ENCODE results near the gene HEBP1.
"Not testable (repeated sequence)": the region's sequence is repeated elsewhere in the genome, so short reads cannot be mapped to it uniquely, and the experiment has no call there.

The HEBP1 gene, protein sequence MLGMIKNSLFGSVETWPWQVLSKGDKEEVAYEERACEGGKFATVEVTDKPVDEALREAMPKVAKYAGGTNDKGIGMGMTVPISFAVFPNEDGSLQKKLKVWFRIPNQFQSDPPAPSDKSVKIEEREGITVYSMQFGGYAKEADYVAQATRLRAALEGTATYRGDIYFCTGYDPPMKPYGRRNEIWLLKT

DNA sequence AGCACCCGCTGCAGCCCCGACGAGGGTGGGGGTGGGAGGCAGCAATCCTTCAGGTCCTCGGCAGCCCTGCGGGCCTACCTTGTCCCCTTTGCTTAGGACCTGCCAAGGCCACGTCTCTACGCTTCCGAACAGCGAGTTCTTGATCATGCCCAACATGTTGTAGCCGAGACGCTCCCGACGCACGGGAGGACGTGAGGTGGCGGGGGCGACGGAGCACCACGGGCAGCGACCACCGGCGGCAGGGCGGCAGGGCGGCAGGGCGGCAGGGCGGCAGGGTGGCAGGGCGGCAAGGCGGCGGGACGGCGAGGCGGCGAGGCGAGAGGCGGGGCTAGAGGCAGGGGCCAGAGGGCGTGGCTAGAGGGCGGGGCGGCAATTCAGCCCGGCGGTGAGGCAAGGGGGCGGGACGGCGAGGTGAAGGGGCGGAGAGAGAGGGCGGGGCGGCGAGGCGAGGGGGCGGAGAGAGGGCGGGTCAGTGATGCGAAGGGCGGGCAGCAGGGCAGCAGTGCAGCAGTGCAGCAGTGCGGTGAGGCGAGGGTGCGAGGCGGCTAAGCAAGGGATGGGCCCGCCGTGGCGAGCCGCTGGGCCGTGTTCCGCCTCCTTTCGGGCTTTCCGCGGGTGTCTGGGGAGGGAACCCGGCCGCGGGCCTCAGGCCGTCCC is at the start of gene HEBP1:
Gene HEBP1, minus strand, starts transcription at position 307 of the 657 bp plus-strand sequence. Its CDS starts 151 bp downstream, at position 156.
- DNase-seq = peak; percentile 90

DNA sequence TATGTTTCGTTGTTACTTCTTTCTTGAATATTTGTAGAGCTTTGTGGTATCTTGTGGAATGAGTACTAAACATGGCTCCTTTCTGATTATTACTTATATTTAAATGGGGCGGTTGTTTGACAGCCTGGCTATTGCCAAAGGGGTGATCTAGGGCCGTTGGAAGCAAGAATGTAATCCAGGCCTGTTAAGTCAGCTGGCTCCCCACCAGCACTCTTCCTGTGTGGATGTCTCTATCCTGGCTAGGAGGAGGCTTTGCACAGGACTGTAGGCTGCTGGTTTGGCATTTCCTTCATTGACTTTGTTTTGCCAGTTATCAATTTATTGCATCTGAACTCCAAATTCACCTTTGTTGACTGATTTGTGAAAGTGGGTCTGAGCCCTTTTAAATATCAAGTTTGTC is 49.8 kb upstream of the HEBP1 start:
- peak; percentile 52 for DNase-seq

DNA sequence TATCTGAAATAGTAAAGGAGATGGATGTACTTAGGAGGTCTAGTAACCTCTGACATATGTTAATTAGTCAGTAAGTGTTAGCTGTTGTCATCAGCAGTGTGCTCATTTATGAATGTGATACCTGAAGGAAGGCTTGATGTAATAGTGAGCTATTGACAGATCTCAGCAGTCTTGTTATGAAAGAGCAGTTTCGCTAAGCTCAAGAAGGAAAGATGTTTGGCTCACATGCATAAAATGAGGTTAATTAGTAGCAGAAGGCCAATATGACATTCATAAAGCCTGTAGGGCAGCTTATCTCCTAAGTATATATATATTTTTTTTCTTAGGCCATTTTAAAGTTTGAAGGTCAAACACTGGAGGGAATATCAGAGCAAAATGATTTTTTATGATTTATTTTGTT is 46.9 kb upstream of the HEBP1 start:
- no peak for DNase-seq

DNA sequence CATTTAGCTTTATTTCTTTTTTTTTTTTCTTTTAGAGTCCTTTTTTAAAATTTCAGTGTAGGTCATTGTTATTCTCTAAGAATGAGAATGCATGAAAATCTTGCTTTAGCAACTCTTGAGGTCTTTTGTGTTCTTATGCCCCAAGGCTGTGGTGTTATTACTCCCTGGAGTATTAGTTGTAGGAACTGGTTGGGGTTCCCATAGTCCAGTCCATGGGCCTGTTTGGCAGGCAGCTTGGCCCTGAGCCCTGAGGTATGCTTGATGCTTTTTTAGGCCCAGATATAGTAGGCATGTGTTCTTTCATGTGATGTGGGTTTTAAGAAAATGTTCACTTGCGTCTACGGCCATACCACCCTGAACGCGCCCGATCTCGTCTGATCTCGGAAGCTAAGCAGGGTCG is 45.8 kb upstream of the HEBP1 start:
- no peak for DNase-seq

DNA sequence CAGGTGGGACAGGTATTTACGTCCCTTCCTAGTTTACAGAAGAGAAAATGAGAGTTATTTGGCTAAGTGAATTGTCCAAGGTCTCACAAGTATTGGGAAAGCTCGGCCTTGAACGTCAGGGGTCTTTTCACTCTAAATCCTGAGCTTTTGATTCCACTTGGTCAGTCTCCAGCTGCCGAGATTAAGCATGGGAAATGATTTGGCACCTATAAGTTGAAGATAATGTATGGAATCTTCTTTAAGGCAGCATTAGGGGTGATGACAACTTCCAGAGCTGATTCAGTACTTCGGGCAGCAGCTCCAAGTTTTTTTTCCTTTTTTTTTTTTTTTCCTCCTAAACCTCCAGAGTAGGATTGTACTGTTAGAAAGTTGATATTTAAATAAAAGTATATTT is 44.8 kb upstream of the HEBP1 start:
- DNase-seq = peak; percentile 34

DNA sequence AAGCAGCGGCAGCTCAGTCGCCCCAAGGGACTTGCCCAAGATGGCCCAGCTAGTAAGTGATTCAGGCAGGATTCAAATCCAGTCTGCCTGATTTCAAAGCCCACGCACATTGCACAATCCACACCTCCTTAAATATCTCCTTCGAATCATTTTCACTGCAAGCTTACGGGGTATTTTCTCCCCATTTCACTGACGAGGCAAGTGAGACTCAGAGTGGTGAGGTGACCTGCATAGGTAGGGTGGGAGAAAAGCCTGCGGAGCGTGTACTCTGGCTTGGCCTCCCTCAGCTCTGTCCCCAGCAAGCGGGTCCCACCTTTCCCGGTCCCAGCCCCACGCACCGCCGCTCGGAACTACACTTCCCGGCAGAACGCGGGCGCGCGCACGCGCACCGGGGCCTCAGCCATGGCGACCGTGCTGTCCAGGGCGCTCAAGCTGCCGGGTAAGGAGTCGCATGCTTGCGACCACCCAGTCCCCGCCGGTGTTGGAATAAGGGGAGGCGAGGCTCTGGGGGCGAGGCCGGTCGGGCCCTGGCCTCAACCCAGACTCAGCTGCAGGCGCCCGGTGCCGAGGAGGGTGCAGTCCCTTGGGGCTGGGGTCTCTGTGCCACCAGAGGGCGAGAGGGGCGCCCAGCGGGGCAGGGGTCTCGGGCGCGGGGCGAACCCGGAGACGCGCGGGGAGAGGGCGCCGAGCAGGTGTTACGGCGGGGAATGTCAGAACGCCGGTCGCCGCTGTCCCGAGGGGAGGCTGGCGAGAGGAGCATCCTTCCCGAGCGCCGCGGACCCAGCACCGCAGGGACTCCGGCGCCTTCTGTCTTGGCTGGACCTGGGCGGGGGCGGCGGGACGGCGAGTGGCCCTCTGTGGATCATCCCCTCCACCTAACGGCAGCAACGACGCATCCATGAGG is 44.2 kb upstream of the HEBP1 start, which contains the start of gene FAM234B:
Gene FAM234B, plus strand, starts transcription at position 380 of the 904 bp plus-strand sequence. Its CDS starts 23 bp downstream, at position 403.
- DNase-seq = peak; percentile 49

DNA sequence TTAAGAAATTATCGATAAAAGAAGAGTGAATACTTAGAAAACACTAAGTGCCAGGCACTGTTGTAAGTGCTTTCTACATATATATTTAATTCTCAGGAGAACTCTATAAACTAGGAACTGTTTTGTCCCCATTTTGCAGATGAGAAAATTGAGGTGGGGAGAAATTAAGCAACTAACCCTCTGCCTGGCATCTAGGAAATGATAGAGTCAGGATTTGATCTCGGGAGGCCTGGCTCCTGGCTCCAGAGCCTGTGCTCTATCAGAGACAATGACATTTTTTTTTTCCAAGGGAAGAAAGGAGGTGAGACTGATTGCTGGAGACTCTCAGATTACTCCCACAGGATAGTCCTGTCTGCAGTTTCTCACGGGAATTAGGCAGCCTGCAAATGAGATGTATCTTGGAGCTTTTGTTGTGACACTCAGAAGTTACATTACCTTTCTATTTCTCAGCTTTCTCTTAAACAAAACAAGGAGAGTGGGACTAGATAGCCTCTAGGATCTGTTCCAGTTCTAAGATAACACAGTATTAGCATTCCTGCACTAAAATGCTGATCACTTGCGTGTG is 42.7 kb upstream of the HEBP1 start:
- no peak for DNase-seq

DNA sequence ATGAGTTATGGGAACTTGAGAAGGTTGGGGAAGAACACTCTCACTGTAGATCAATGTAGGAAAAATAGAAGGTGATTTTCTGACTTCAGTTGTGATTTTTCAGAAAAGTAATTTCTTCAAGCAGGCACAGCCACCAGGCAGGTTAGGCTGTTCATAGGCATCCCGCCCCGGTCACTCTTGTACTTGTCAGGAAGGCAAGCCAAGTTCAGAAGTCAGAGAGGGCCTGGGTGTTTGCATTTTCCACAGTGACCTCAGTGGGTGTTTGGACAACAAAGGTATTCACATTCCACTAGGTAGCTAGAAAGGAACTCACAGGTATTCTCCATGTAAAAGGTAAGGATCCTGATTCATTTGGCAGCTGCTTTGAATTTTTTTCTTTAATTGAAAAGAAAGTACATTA is 41.2 kb upstream of the HEBP1 start:
- no peak for DNase-seq

DNA sequence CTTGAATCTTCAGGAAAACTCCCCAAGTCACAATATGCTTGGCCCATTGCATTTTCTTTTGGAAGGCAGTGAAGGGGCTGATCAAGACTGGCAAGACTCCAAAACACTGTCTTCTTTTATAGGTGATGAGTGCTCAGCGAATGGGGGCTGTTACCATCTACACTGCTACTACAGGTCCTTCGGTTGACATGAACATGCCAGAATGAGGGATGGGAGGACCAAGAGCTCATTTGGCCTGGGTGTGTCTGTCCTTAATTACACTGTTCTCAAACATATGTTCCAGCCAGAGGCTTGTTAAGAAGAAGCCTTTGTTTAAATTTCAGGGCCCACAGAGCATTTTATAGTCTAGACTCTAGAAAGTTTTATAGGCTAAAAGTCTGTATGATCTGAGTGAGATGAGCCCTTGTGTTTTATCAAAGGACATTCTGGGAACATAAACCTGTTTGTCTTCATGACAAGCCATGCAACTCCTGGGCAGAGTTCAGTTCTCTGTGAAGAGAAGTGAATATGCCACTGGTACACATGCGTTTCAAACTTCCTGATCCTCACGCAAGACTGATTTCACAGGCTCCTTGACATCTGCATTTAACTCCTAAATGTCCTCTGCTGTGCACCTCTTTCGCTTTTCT is 39.4 kb upstream of the HEBP1 start:
- no peak for DNase-seq

DNA sequence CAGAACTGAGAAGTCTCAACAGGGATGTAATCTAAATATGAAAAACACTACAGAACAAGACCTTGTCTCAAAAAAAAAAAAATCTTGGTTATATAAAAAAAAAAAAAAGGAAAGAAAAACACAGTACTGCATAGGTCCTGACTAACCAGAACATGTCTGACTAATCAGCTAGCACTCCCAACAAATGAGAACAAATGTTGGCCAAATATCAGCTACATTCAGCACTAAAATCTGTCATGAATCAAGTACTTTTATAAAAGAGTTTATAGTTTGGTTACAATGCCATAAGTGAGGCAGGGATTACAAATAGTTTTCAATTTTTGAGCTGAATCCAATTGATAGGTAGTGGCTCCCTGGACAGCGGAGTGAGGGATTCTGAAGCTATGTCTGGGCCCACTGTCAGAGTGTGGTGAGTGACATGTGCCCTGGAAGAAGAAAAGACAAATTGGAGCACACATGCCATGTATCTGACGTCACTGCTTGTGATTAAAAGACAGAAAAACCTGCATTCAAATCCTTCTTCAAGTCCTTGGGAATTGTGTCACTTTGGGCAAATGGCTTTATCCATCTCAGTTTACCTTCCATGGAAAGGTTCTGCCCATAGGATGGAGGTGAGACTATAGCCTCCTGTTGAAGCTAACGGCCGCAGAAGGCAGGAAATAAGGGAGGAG is 38.6 kb upstream of the HEBP1 start:
- peak; percentile 88 for DNase-seq

DNA sequence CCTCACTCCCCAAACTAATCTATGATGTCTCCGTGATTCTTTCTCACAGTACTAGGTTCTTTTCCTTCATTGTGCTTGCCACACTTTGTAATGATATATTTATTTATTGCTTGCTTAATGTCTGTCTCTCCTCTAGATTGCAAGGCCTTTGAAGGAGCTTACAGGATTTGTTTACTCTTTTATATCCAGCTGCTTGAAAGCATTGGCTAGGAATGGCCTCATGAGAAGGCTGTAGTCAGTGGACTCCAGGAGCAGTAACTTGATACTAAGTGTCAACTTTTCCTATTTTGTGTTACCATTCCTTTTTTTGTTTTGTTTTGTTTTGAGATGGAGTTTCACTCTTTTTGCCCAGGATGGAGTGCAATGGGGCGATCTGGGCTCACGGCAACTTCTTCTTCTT is 36.8 kb upstream of the HEBP1 start:
- DNase-seq = no peak

DNA sequence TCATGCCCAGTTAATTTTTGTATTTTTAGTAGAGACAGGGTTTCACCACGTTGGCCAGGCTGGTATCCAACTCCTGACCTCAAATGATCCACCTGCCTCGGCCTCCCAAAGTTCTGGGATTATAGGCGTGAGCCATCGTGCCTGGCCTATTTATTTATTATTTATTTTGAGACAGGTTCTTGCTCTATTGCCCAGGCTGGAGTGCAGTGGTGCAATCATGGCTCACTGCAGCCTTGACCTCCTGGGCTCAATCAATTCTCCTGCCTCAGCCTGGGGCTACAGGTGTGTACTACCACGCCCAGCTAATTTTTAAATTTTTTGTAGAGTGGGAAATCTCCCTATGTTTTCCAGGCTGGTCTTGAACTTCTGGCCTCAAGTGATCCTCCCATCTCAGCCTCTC is 35.3 kb upstream of the HEBP1 start:
- DNase-seq = not testable (repeated sequence)

DNA sequence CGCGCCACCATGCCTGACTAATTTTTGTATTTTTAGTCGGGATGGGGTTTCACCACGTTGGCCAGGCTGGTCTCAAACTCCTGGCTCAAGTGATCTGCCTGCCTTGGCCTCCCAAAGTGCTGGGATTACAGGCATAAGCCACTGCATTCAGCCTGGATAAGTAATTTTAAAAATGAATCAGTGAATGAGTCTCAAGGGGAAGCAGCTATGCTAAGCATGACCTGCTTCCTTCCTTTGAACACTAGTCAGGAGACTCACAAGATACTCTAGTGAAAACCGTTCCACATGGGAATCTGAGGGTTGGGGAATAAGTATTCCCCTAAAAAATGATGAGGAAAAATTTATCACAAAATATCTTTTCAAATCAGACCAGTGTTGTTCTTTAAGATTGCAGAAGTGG is 33.4 kb upstream of the HEBP1 start:
- DNase-seq = peak; percentile 75

DNA sequence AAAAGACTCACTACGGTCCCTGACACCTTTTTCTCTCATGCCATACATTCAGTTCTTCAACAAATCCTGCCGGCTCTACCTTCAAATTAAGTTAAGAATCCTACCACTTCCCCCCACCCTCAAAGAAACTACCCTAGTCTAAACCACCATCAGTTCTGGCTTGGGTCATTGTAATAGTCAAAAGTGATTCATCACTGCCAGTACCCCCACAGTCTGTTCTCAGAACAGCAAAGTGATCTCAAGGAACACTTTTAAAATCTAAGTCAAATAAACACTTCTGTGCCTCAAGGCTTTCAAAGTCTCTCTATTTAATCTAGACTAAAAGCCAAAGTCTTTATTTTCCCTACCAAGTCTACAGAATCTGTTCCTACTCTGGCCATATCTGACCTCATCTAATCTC is 32.1 kb upstream of the HEBP1 start:
- DNase-seq = no peak

DNA sequence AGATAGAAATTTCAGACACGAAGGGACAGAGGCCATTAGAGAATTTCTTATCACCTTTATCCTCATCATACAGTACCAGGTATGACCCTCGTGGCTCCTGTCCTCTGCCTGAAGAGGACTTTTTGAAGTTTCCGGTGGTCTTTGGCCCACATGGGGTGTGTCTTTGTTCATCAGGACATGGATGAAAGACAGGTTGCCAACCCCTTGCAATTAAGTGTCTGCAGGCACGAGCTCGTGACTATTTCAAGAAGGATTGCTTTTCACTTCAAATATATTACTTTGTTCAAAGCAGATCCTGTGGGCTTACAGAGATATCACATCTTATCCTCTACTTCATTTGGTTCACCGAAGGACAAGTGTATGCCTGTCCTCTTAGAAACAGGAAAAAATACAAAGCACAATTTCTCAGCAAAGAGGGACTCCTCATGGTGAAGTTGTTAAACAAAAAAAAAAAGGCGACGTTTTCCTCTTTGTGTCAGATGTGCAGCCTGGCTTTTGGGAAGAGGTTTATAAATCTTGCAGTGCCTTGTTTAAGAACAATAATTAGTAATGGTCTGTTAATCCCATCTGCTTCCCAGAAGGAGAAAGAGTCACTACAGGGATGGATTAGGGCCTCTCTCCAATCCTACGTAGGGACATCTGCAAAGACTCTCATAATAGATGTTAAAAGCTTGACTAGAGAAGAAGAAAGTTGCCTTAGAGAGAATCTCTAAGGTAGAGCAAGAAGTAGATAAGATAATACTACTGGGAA is 30.7 kb upstream of the HEBP1 start:
- DNase-seq = no peak

DNA sequence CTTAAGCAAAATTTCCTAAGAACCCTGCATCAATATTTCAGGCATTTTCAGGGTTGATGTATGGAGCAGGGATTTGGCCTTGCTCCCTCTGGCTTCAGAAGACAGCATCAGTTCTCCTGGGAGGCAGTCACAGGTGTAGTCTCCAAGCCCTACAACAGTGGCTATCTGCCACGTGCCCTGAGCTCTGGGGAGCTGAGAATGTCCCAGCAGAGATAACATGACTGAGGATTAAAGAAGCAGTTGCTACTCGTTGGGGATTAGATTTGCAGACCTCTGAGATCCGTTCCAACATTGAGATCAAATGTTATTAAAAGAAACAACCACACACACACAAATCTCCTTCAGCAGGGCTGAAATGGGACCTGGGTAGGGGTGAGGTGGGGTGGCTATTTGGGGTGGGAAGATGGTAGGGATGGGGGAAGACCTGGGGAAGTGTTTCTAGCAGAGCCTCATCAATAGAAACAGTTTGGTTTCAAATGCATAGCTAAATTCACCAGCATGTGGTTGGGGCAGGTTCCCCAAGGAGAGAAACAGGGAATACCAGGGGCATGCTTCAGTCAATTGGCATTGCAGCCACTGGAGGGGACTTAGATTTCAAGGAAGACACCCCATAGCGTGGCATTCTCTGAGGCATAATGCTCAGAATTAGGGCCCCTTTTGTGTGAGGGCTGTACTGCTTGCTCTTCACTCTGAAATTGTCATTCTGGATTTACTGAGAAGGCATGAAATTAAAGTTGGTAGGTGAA is 28.9 kb upstream of the HEBP1 start:
- no peak for DNase-seq

DNA sequence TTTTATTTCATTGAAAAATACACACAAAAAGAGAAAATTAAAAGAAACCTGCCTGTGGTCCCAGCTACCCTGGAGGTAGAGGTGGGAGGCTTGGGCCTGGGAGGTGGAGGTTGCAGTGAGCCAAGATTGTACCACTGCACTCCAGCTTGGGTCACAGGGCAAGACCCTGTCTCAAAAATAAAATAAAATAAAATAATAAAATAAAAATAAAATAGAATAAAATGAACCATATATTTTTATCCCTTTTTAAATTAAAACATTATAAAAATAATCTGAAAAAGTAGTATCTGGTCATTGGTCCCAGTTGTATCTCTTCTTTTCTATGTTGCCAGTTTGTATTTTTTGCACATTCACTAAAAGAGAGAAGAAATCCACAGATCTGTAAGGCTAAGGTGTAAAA is 27.4 kb upstream of the HEBP1 start:
- no peak for DNase-seq

DNA sequence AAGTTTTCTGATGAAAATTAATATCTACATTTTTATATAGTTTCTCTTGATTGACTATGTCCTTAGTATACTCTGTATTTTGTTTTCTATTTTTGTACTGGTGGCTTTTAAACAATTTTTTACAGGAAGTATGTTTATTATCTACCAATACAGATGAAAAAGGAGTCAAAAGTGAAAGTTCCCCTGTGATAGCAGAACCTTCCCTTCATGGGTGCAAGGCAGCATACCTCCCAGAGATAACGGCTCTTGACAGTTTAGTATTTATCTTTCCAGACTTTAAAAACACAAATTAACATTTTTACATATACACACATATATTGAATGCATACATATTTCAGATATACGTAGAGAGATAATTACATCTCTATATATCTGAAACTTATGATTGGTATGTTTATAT is 27.0 kb upstream of the HEBP1 start:
- DNase-seq = no peak

DNA sequence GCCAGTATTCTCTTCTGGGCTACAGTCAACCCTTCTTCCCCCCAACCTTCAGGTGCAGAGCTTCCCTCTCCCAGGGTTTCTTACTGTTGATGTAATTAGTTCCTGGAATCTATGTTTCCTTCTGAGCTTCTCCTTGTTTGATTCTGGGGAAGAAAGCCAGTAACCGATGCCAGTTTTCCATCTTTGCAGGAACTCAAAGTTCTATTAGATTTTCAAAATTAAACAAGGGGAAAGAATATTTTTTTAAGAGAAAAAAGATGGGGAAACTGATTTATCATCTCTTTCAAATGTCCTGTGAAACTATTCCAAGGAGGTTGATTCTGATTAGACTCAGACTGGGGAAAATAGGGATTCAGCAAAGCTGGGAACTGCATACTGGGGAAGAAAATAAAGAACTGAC is 26.2 kb upstream of the HEBP1 start:
- no peak for DNase-seq

DNA sequence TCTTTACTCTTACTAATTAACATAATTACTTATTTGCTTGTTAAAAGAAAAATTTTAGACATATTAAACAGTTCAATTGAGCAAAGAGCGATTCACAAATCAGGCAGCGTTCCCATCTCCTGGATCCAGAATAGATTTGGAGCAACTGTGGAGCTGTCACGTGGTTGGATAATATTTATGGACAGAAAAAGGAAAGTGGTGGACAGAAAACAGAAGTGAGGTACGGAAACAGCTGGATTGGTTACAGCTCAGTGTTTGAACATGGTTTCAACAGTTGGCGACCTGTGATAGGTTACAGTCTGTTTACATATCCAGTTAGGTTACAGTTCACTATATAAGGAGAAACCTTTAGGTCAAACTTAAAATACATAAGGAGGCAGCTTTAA is 24.5 kb upstream of the HEBP1 start:
- no peak for DNase-seq
